ENCODE data around the gene FKBP7. TPM values are rescaled to one million over a fixed set of nuclear protein-coding genes. Genes with fewer than 3 reads are reported as not detected.
"Not testable (repeated sequence)": the region's sequence is repeated elsewhere in the genome, so short reads cannot be mapped to it uniquely, and the experiment has no call there.

FKBP7 gene
- polyA plus RNA-seq (2013, experiment 1 of 4) = 31.5 TPM
- polyA plus RNA-seq (2013, experiment 2 of 4) = 26.6 TPM
- polyA plus RNA-seq (2013, experiment 3 of 4) = 24.5 TPM
- 31.3 TPM for polyA plus RNA-seq (2013, experiment 4 of 4)

GRCh38 chr2:178478439-178479274 lies at the start of gene FKBP7:
Gene FKBP7 (minus strand): TSS chr2:178478600. CDS start chr2:178478499, 101 bp downstream.
- Histone ChIP-seq H3K27ac (ENCODE audit: insufficient read depth, low read depth, low read length, poor library complexity, severe bottlenecking) (peak within 1 kb of the TSS; percentile 92), H3K4me1 (ENCODE audit: control insufficient read depth, insufficient read depth, low read length) (peaks cover 17% of the 10 kb centered on the region)
- 1 to 2% methylated on average over 56 of the region's 56 CpGs for WGBS, 2 experiments

GRCh38 chr2:178527592-178527991 lies 49.2 kb upstream of the FKBP7 start:
- H3K27me3 ChIP-seq (ENCODE audit: control insufficient read depth, insufficient read depth, low read length, poor library complexity, severe bottlenecking) = no peaks in the 10 kb centered on the region
- WGBS, 2 experiments = 93 to 100% methylated on average over 2 of the region's 2 CpGs
- no peak overlapping the region for H3K27ac ChIP-seq (ENCODE audit: insufficient read depth, low read depth, low read length, poor library complexity, severe bottlenecking)
- no peak overlapping the region for H3K4me3 ChIP-seq (ENCODE audit: insufficient read depth, low read depth, low read length)
- no peaks in the 10 kb centered on the region for H3K4me1 ChIP-seq (ENCODE audit: control insufficient read depth, insufficient read depth, low read length)
- no peaks in the 10 kb centered on the region for H3K9me3 ChIP-seq (ENCODE audit: control insufficient read depth, low read length)
- no peaks in the 10 kb centered on the region for H3K36me3 ChIP-seq (ENCODE audit: control insufficient read depth, insufficient read depth, low read length)

More at GRCh38 chr2:178478439-178479274, at the start of gene FKBP7:
- H3K4me3 ChIP-seq (ENCODE audit: insufficient read depth, low read depth, low read length) = peak within 1 kb of the TSS; percentile 81
- H3K36me3 ChIP-seq (ENCODE audit: control insufficient read depth, insufficient read depth, low read length) = no peaks in the 10 kb centered on the region
- no peaks in the 10 kb centered on the region for H3K9me3 ChIP-seq (ENCODE audit: control insufficient read depth, low read length)
- peaks cover 8% of the 10 kb centered on the region for H3K27me3 ChIP-seq (ENCODE audit: control insufficient read depth, insufficient read depth, low read length, poor library complexity, severe bottlenecking)

- 90 to 94% methylated on average over 4 of the region's 4 CpGs for WGBS, 2 experiments
- H3K27me3 ChIP-seq (ENCODE audit: control insufficient read depth, insufficient read depth, low read length, poor library complexity, severe bottlenecking) = no peaks in the 10 kb centered on the region
- H3K4me3 ChIP-seq (ENCODE audit: insufficient read depth, low read depth, low read length) = no peak overlapping the region
- H3K9me3 ChIP-seq (ENCODE audit: control insufficient read depth, low read length) = no peaks in the 10 kb centered on the region
- H3K27ac ChIP-seq (ENCODE audit: insufficient read depth, low read depth, low read length, poor library complexity, severe bottlenecking) = no peak overlapping the region
- no peaks in the 10 kb centered on the region for H3K36me3 ChIP-seq (ENCODE audit: control insufficient read depth, insufficient read depth, low read length)
- no peaks in the 10 kb centered on the region for H3K4me1 ChIP-seq (ENCODE audit: control insufficient read depth, insufficient read depth, low read length)
Measured at GRCh38 chr2:178526256-178526655, 47.9 kb upstream of the FKBP7 start.

- not testable (repeated sequence) for H3K4me1 ChIP-seq (ENCODE audit: control insufficient read depth, insufficient read depth, low read length); H3K4me3 ChIP-seq (ENCODE audit: insufficient read depth, low read depth, low read length); H3K9me3 ChIP-seq (ENCODE audit: control insufficient read depth, low read length); H3K27ac ChIP-seq (ENCODE audit: insufficient read depth, low read depth, low read length, poor library complexity, severe bottlenecking); H3K36me3 ChIP-seq (ENCODE audit: control insufficient read depth, insufficient read depth, low read length); H3K27me3 ChIP-seq (ENCODE audit: control insufficient read depth, insufficient read depth, low read length, poor library complexity, severe bottlenecking)
- no CpG with 5 or more reads among the region's 1 CpG for WGBS, 2 experiments
Measured at GRCh38 chr2:178525460-178525859, 47.1 kb upstream of the FKBP7 start.

- not testable (repeated sequence) for H3K4me1 ChIP-seq (ENCODE audit: control insufficient read depth, insufficient read depth, low read length); H3K4me3 ChIP-seq (ENCODE audit: insufficient read depth, low read depth, low read length); H3K27ac ChIP-seq (ENCODE audit: insufficient read depth, low read depth, low read length, poor library complexity, severe bottlenecking); H3K9me3 ChIP-seq (ENCODE audit: control insufficient read depth, low read length); H3K27me3 ChIP-seq (ENCODE audit: control insufficient read depth, insufficient read depth, low read length, poor library complexity, severe bottlenecking); H3K36me3 ChIP-seq (ENCODE audit: control insufficient read depth, insufficient read depth, low read length)
- 80 to 94% methylated on average over 1 to 2 of the region's 5 CpGs for WGBS, 2 experiments
Measured at GRCh38 chr2:178525010-178525409, 46.6 kb upstream of the FKBP7 start.

GRCh38 chr2:178523596-178524134 lies 45.3 kb upstream of the FKBP7 start:
- Histone ChIP-seq H3K36me3 (ENCODE audit: control insufficient read depth, insufficient read depth, low read length) (no peaks in the 10 kb centered on the region), H3K9me3 (ENCODE audit: control insufficient read depth, low read length) (no peaks in the 10 kb centered on the region), H3K4me3 (ENCODE audit: insufficient read depth, low read depth, low read length) (peak overlapping the region; percentile 69), H3K27ac (ENCODE audit: insufficient read depth, low read depth, low read length, poor library complexity, severe bottlenecking) (peak overlapping the region; percentile 45), H3K4me1 (ENCODE audit: control insufficient read depth, insufficient read depth, low read length) (no peaks in the 10 kb centered on the region), H3K27me3 (ENCODE audit: control insufficient read depth, insufficient read depth, low read length, poor library complexity, severe bottlenecking) (no peaks in the 10 kb centered on the region)
- 61 to 65% methylated on average over 8 of the region's 8 CpGs for WGBS, 2 experiments

- 49% methylated on average over 25 of the region's 25 CpGs for WGBS, 2 experiments
- Histone ChIP-seq H3K27ac (ENCODE audit: insufficient read depth, low read depth, low read length, poor library complexity, severe bottlenecking) (peak overlapping the region; percentile 45), H3K4me1 (ENCODE audit: control insufficient read depth, insufficient read depth, low read length) (no peaks in the 10 kb centered on the region)
Measured at GRCh38 chr2:178522950-178523595, 44.7 kb upstream of the FKBP7 start.

GRCh38 chr2:178521304-178522150 lies 43.1 kb upstream of the FKBP7 start:
- Histone ChIP-seq H3K9me3 (ENCODE audit: control insufficient read depth, low read length) (no peaks in the 10 kb centered on the region), H3K4me1 (ENCODE audit: control insufficient read depth, insufficient read depth, low read length) (no peaks in the 10 kb centered on the region), H3K4me3 (ENCODE audit: insufficient read depth, low read depth, low read length) (no peak overlapping the region), H3K27ac (ENCODE audit: insufficient read depth, low read depth, low read length, poor library complexity, severe bottlenecking) (no peak overlapping the region), H3K36me3 (ENCODE audit: control insufficient read depth, insufficient read depth, low read length) (no peaks in the 10 kb centered on the region), H3K27me3 (ENCODE audit: control insufficient read depth, insufficient read depth, low read length, poor library complexity, severe bottlenecking) (no peaks in the 10 kb centered on the region)
- WGBS, 2 experiments = 93 to 94% methylated on average over 11 of the region's 11 CpGs

More at GRCh38 chr2:178522950-178523595, 44.7 kb upstream of the FKBP7 start:
- Histone ChIP-seq H3K27me3 (ENCODE audit: control insufficient read depth, insufficient read depth, low read length, poor library complexity, severe bottlenecking) (no peaks in the 10 kb centered on the region), H3K36me3 (ENCODE audit: control insufficient read depth, insufficient read depth, low read length) (no peaks in the 10 kb centered on the region), H3K4me3 (ENCODE audit: insufficient read depth, low read depth, low read length) (peak overlapping the region; percentile 69), H3K9me3 (ENCODE audit: control insufficient read depth, low read length) (no peaks in the 10 kb centered on the region)

- H3K27ac ChIP-seq (ENCODE audit: insufficient read depth, low read depth, low read length, poor library complexity, severe bottlenecking) = no peak overlapping the region
- H3K27me3 ChIP-seq (ENCODE audit: control insufficient read depth, insufficient read depth, low read length, poor library complexity, severe bottlenecking) = no peaks in the 10 kb centered on the region
- no peaks in the 10 kb centered on the region for H3K36me3 ChIP-seq (ENCODE audit: control insufficient read depth, insufficient read depth, low read length)
- H3K4me3 ChIP-seq (ENCODE audit: insufficient read depth, low read depth, low read length) = no peak overlapping the region
- WGBS, 2 experiments = 83 to 93% methylated on average over 1 of the region's 1 CpG
- H3K4me1 ChIP-seq (ENCODE audit: control insufficient read depth, insufficient read depth, low read length) = no peaks in the 10 kb centered on the region
- H3K9me3 ChIP-seq (ENCODE audit: control insufficient read depth, low read length) = no peaks in the 10 kb centered on the region
Measured at GRCh38 chr2:178517496-178517895, 39.1 kb upstream of the FKBP7 start.

Data from ectodermal cell (in vitro differentiated cells).